H9 (cell line): Measurements from ENCODE around the gene NDUFA5. TPM values are rescaled to one million over a fixed set of nuclear protein-coding genes. Genes with fewer than 3 reads are reported as not detected.

Source experiments
- DNase-seq: peaks from one replicate; pipeline ENCODE4 v3.0.0-alpha.2; 2017
- H2AFZ ChIP-seq: one replicate; pipeline ENCODE4 v1.6.1; 2013; ENCODE audit warnings: mild to moderate bottlenecking, low read length, control low read depth, moderate library complexity
- H2AK5ac ChIP-seq: 2 replicates; pipeline ENCODE4 v1.6.1; 2013; ENCODE audit warnings: low read length, control low read depth, mixed read lengths; ENCODE audit not compliant: insufficient read length
- H2BK120ac ChIP-seq: one replicate; pipeline ENCODE4 v1.6.1; 2013; ENCODE audit warnings: low read depth, mild to moderate bottlenecking, low read length, control low read depth, inconsistent platforms; ENCODE audit not compliant: poor library complexity, severe bottlenecking
- H2BK12ac ChIP-seq: 2 replicates; pipeline ENCODE4 v1.6.1; 2013; ENCODE audit warnings: low read length, control low read depth, mixed read lengths, low read depth; ENCODE audit not compliant: insufficient read length
- H2BK15ac ChIP-seq: 2 replicates; pipeline ENCODE4 v1.6.1; 2013; ENCODE audit warnings: low read depth, low read length, control low read depth
- H2BK20ac ChIP-seq: one replicate; pipeline ENCODE4 v1.6.1; 2013; ENCODE audit warnings: low read depth, mild to moderate bottlenecking, low read length, control low read depth, inconsistent platforms; ENCODE audit not compliant: poor library complexity, severe bottlenecking
- H2BK5ac ChIP-seq: 2 replicates; pipeline ENCODE4 v1.6.1; 2013; ENCODE audit warnings: low read length, control low read depth, mixed read lengths; ENCODE audit not compliant: insufficient read length
- H3K14ac ChIP-seq: 2 replicates; pipeline ENCODE4 v1.6.1; 2013; ENCODE audit warnings: low read length, control low read depth; ENCODE audit not compliant: insufficient read depth
- H3K18ac ChIP-seq: 2 replicates; pipeline ENCODE4 v1.6.1; 2013; ENCODE audit warnings: low read depth, mild to moderate bottlenecking, mixed read lengths, low read length, control low read depth; ENCODE audit not compliant: insufficient read length
- H3K23ac ChIP-seq: 2 replicates; pipeline ENCODE4 v1.6.1; 2013; ENCODE audit warnings: low read length, control low read depth, mixed read lengths, low read depth; ENCODE audit not compliant: insufficient read length
- H3K23me2 ChIP-seq: 2 replicates; pipeline ENCODE4 v1.6.1; 2013; ENCODE audit warnings: low read depth, mild to moderate bottlenecking, mixed read lengths, low read length, control low read depth; ENCODE audit not compliant: insufficient read length, poor library complexity, severe bottlenecking
- H3K27ac ChIP-seq: 2 replicates; pipeline ENCODE4 v1.5.1; 2013; ENCODE audit warnings: low read length, control low read depth, mixed read lengths, low read depth; ENCODE audit not compliant: insufficient read length
- H3K27me3 ChIP-seq: 2 replicates; pipeline ENCODE4 v1.6.1; 2013; ENCODE audit warnings: low read length, control low read depth, inconsistent platforms; ENCODE audit not compliant: insufficient read depth
- H3K4ac ChIP-seq: 2 replicates; pipeline ENCODE4 v1.6.1; 2013; ENCODE audit warnings: low read depth, mild to moderate bottlenecking, control low read depth, inconsistent platforms, low read length, moderate library complexity
- H3K4me1 ChIP-seq: 2 replicates; pipeline ENCODE4 v1.6.1; 2013; ENCODE audit warnings: low read length, control low read depth, inconsistent platforms; ENCODE audit not compliant: insufficient read depth
- H3K4me2 ChIP-seq: 2 replicates; pipeline ENCODE4 v1.6.1; 2013; ENCODE audit warnings: low read length, control low read depth, mixed read lengths; ENCODE audit not compliant: insufficient read length, insufficient read depth
- H3K56ac ChIP-seq: 2 replicates; pipeline ENCODE4 v1.6.1; 2013; ENCODE audit warnings: low read depth, mild to moderate bottlenecking, mixed read lengths, low read length, control low read depth; ENCODE audit not compliant: insufficient read length
- H3K79me1 ChIP-seq: 2 replicates; pipeline ENCODE4 v1.6.1; 2013; ENCODE audit warnings: low read depth, mild to moderate bottlenecking, moderate library complexity, low read length, control low read depth, inconsistent platforms; ENCODE audit not compliant: insufficient read depth, poor library complexity, severe bottlenecking
- H3K79me2 ChIP-seq: 2 replicates; pipeline ENCODE4 v1.6.1; 2013; ENCODE audit warnings: low read length, control low read depth, inconsistent platforms; ENCODE audit not compliant: insufficient read depth
- H3K9ac ChIP-seq: 2 replicates; pipeline ENCODE4 v1.6.1; 2013; ENCODE audit warnings: low read length, control low read depth, mixed read lengths; ENCODE audit not compliant: insufficient read length; ENCODE audit errors: extremely low read depth
- H3K9me3 ChIP-seq: one replicate; pipeline ENCODE4 v1.6.1; 2013; ENCODE audit warnings: low read depth, low read length, inconsistent platforms; ENCODE audit not compliant: control insufficient read depth
- H3T11ph ChIP-seq: one replicate; pipeline ENCODE4 v1.6.1; 2013; ENCODE audit warnings: mild to moderate bottlenecking, low read length, control low read depth, inconsistent platforms
- H4K20me1 ChIP-seq: one replicate; pipeline ENCODE4 v1.6.1; 2013; ENCODE audit not compliant: control insufficient read depth, insufficient read length, insufficient read depth
- H4K5ac ChIP-seq: 2 replicates; pipeline ENCODE4 v1.6.1; 2013; ENCODE audit warnings: low read depth, mild to moderate bottlenecking, mixed read lengths, low read length, control low read depth; ENCODE audit not compliant: insufficient read length
- H4K8ac ChIP-seq: replicated peaks from 2 replicates; pipeline ENCODE4 v1.6.1; 2013; ENCODE audit warnings: low read length, control low read depth, mixed read lengths, low read depth; ENCODE audit not compliant: insufficient read length
- H4K91ac ChIP-seq: 2 replicates; pipeline ENCODE4 v1.6.1; 2013; ENCODE audit warnings: low read depth, mild to moderate bottlenecking, moderate library complexity, mixed read lengths, low read length, control low read depth; ENCODE audit not compliant: insufficient read length
- H3K27ac Mint-ChIP-seq, 3 experiments: 2 replicates in 2 of 3; 3 replicates in 1 of 3; pipeline ENCODE4 v1.8.0; 2020 to 2021; ENCODE audit warnings: mixed read lengths in 3 of 3, mild to moderate bottlenecking in 1 of 3, moderate library complexity in 1 of 3
- H3K27me3 Mint-ChIP-seq: 2 replicates; pipeline ENCODE4 v1.8.0; 2021; ENCODE audit warnings: low read depth, mild to moderate bottlenecking, moderate library complexity, mixed read lengths
- H3K36me3 Mint-ChIP-seq, 3 experiments: 2 replicates in 2 of 3; 3 replicates in 1 of 3; pipeline ENCODE4 v1.8.0; 2020 to 2021; ENCODE audit warnings: low read depth in 3 of 3, mixed read lengths in 3 of 3; ENCODE audit not compliant: insufficient read depth in 1 of 3
- H3K4me1 Mint-ChIP-seq, 2 experiments: 2 replicates each; pipeline ENCODE4 v1.8.0; 2020; ENCODE audit warnings: mixed read lengths in 2 of 2
- H3K4me3 Mint-ChIP-seq, 2 experiments: 2 replicates in 1 of 2; 3 replicates in 1 of 2; pipeline ENCODE4 v1.8.0; 2020 to 2021; ENCODE audit warnings: mild to moderate bottlenecking in 2 of 2, mixed read lengths in 2 of 2, moderate library complexity in 1 of 2
- H3K9me3 Mint-ChIP-seq, 2 experiments: 2 replicates in 1 of 2; 3 replicates in 1 of 2; pipeline ENCODE4 v1.8.0; 2020; ENCODE audit warnings: mild to moderate bottlenecking in 2 of 2, mixed read lengths in 2 of 2, moderate library complexity in 1 of 2
- CTCF ChIP-seq: fragments of 200-600 bp; sonication (generic); conservative IDR thresholded peaks from 3 replicates; pipeline ENCODE4 v1.8.0; 2021; ENCODE audit warnings: antibody characterized with exemption, mild to moderate bottlenecking
- WGBS: extraction: QIAGEN DNeasy Blood & Tissue Kit; methylation state at CpG from one replicate; pipeline ENCODE4 v1.1.7; 2013; ENCODE audit warnings: missing lambda C conversion rate, low lambda C conversion rate, mixed read lengths; ENCODE audit not compliant: insufficient read length; ENCODE audit errors: extremely low coverage; 5-methylcytosine and 5-hydroxymethylcytosine counted together
- total RNA-seq: library from RNA; stranded (reverse); gene quantifications from 2 replicates; pipeline ENCODE4 v1.2.1, GENCODE V29; 2021

Gene NDUFA5
- total RNA-seq, 1 experiment from 2014 or later = 76.5 TPM

DNA sequence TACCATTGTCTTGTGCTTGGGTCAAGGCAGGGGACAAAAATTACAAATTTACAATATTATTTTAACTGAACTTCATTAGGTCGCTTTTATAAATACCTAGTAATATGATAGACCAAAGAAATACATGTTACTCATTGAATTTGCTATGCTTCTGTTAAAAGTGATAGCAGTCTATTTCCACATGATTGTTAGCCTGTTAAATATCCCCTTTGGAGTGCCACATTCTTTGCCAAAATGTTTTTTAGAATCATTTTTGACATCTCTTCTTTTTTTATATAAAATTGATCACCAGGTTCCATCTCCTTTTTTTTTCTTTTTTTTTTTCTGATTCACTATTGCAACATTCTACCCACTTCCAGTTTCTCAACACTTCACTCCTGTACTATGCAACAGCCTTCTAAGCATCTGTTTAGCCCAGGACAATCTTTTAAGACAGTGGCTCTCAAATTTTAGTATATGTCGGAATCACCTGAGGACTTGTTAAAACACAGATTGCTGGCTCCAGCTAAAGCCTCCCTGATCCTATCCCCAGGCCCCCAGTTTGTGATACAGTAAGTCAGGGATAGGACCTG, 16.4 kb upstream of the NDUFA5 start:
- no peaks in the 10 kb centered on the region for H3K9me3 ChIP-seq
- no CpG with 5 or more reads among the region's 2 CpGs for WGBS
- TF ChIP-seq CTCF = no peak
- no peaks in the 10 kb centered on the region for H3K79me2 ChIP-seq
- no peak overlapping the region for H3K9ac ChIP-seq
- no peak overlapping the region for H3K4me2 ChIP-seq
- H3K23ac ChIP-seq = no peak overlapping the region
- Mint-ChIP-seq H3K9me3 (no peaks in the 10 kb centered on the region), H3K27ac (peak overlapping the region in 2 of 3 experiments; percentile 2 to 31; a peak in 3 of 7 replicates), H3K4me3 (no peak overlapping the region), H3K27me3 (no peaks in the 10 kb centered on the region), H3K4me1 (peaks cover 25% of the 10 kb centered on the region in 2 experiments), H3K36me3 (no peaks in the 10 kb centered on the region; a peak in 1 of 7 replicates)
- no peak overlapping the region for H3K56ac ChIP-seq
- H3K4ac ChIP-seq = no peak overlapping the region
- H2BK5ac ChIP-seq = no peak overlapping the region
- H4K20me1 ChIP-seq = no peaks in the 10 kb centered on the region
- no peak for DNase-seq
- H4K5ac ChIP-seq = no peak overlapping the region
- no peak overlapping the region for H2BK20ac ChIP-seq
- no peaks in the 10 kb centered on the region; the same call in 1 of the 2 replicates for H3K4me1 ChIP-seq
- H2BK120ac ChIP-seq = no peak overlapping the region
- H3K27ac ChIP-seq = no peak overlapping the region
- H4K91ac ChIP-seq = no peak overlapping the region
- H2BK15ac ChIP-seq = no peak overlapping the region
- no peak overlapping the region for H2AK5ac ChIP-seq
- no peaks in the 10 kb centered on the region for H3K27me3 ChIP-seq
- H3K18ac ChIP-seq = no peak overlapping the region
- no peak overlapping the region for H3T11ph ChIP-seq
- H2BK12ac ChIP-seq = no peak overlapping the region
- no peak overlapping the region for H2AFZ ChIP-seq
- no peaks in the 10 kb centered on the region for H3K79me1 ChIP-seq
- no peak overlapping the region for H3K14ac ChIP-seq
- H3K23me2 ChIP-seq = no peaks in the 10 kb centered on the region
- H4K8ac ChIP-seq = no peak overlapping the region
